ENCODE results near the gene TBC1D10B.

GRCh38 chr16:30376461-30376902 lies 6.2 kb upstream of the TBC1D10B start:
- TF ChIP-seq YY1 (IDR thresholded peaks at IDR 0.05; ENCODE audit: extremely low read depth, insufficient replicate concordance, low read depth, low read length) (no peak), POLR2AphosphoS5 (IDR thresholded peaks at IDR 0.05; ENCODE audit: low read depth, low read length) (no peak), EZH2 (IDR thresholded peaks at IDR 0.05) (no peak), ZNF274 (IDR thresholded peaks at IDR 0.05; ENCODE audit: low read depth, low read length) (no peak), POLR2A (IDR thresholded peaks at IDR 0.05; ENCODE audit: borderline replicate concordance, extremely low read depth, insufficient read depth, insufficient read length) (no peak), ZFX (IDR thresholded peaks at IDR 0.05) (no peak), CEBPB (IDR thresholded peaks at IDR 0.05; ENCODE audit: low read depth) (no peak), JUND (IDR thresholded peaks at IDR 0.05) (no peak), SRF (IDR thresholded peaks at IDR 0.05; ENCODE audit: low read depth) (no peak), TCF7L2 (IDR thresholded peaks at IDR 0.05; ENCODE audit: borderline replicate concordance, extremely low read depth, insufficient read depth, insufficient read length) (no peak), RAD21 (IDR thresholded peaks at IDR 0.05; ENCODE audit: low read depth) (no peak)
- TF ChIP-seq, protein P1, sequence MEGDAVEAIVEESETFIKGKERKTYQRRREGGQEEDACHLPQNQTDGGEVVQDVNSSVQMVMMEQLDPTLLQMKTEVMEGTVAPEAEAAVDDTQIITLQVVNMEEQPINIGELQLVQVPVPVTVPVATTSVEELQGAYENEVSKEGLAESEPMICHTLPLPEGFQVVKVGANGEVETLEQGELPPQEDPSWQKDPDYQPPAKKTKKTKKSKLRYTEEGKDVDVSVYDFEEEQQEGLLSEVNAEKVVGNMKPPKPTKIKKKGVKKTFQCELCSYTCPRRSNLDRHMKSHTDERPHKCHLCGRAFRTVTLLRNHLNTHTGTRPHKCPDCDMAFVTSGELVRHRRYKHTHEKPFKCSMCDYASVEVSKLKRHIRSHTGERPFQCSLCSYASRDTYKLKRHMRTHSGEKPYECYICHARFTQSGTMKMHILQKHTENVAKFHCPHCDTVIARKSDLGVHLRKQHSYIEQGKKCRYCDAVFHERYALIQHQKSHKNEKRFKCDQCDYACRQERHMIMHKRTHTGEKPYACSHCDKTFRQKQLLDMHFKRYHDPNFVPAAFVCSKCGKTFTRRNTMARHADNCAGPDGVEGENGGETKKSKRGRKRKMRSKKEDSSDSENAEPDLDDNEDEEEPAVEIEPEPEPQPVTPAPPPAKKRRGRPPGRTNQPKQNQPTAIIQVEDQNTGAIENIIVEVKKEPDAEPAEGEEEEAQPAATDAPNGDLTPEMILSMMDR (IDR thresholded peaks at IDR 0.05 in 2 of 3, conservative IDR thresholded peaks at IDR 0.05 in 1 of 3; ENCODE audit: borderline replicate concordance in 1 of 3, insufficient read depth in 1 of 3, low read depth in 2 of 3, low read length in 2 of 3), result no peak
- TF ChIP-seq, protein P2, sequence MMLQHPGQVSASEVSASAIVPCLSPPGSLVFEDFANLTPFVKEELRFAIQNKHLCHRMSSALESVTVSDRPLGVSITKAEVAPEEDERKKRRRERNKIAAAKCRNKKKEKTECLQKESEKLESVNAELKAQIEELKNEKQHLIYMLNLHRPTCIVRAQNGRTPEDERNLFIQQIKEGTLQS (IDR thresholded peaks at IDR 0.05), result no peak
- TF ChIP-seq, protein P3, sequence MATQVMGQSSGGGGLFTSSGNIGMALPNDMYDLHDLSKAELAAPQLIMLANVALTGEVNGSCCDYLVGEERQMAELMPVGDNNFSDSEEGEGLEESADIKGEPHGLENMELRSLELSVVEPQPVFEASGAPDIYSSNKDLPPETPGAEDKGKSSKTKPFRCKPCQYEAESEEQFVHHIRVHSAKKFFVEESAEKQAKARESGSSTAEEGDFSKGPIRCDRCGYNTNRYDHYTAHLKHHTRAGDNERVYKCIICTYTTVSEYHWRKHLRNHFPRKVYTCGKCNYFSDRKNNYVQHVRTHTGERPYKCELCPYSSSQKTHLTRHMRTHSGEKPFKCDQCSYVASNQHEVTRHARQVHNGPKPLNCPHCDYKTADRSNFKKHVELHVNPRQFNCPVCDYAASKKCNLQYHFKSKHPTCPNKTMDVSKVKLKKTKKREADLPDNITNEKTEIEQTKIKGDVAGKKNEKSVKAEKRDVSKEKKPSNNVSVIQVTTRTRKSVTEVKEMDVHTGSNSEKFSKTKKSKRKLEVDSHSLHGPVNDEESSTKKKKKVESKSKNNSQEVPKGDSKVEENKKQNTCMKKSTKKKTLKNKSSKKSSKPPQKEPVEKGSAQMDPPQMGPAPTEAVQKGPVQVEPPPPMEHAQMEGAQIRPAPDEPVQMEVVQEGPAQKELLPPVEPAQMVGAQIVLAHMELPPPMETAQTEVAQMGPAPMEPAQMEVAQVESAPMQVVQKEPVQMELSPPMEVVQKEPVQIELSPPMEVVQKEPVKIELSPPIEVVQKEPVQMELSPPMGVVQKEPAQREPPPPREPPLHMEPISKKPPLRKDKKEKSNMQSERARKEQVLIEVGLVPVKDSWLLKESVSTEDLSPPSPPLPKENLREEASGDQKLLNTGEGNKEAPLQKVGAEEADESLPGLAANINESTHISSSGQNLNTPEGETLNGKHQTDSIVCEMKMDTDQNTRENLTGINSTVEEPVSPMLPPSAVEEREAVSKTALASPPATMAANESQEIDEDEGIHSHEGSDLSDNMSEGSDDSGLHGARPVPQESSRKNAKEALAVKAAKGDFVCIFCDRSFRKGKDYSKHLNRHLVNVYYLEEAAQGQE (IDR thresholded peaks at IDR 0.05; ENCODE audit: low read depth), result no peak
